Naive thymus-derived CD4-positive, alpha-beta T cell (primary cell): ENCODE measurements around the gene AKNAD1. TPM values are rescaled to one million over a fixed set of nuclear protein-coding genes. Genes with fewer than 3 reads are reported as not detected.

ENCODE experiments used
- ATAC-seq: fragments of 150-1000 bp; cut with Tn5 transposase; 2 replicates; pipeline ENCODE4 v1.10.0; 2021; ENCODE audit warnings: mild to moderate bottlenecking, moderate library complexity
- CTCF ChIA-PET: fragments of 350-600 bp; sonication (Branson Sonifier 250); formaldehyde crosslinking; loops from one replicate; lab custom pipeline; 2021; ENCODE audit warnings: antibody characterized with exemption; lab: Charles Lee
- POLR2A ChIA-PET: fragments of 350-600 bp; sonication (Branson Sonifier 250); formaldehyde crosslinking; loops from one replicate; lab custom pipeline; 2021; ENCODE audit warnings: antibody characterized with exemption, inconsistent platforms; lab: Charles Lee
- DNase-seq, 9 donors: peaks; one replicate each; pipeline versions ENCODE4 v3.0.0 to v3.0.0-alpha.2; 2020 to 2022; ENCODE audit warnings: mixed read lengths in 1 of 9
- H3K27ac ChIP-seq: one replicate; pipeline ENCODE4 v1.7.0; 2013; ENCODE audit warnings: mild to moderate bottlenecking, low read depth, low read length, moderate library complexity
- H3K27me3 ChIP-seq, 2 donors: one replicate each; pipeline ENCODE4 v1.7.0; 2013; ENCODE audit warnings: low read length in 2 of 2, mild to moderate bottlenecking in 2 of 2, moderate library complexity in 2 of 2; ENCODE audit not compliant: control insufficient read depth in 2 of 2, insufficient read depth in 2 of 2
- H3K36me3 ChIP-seq, 3 experiments: 1 replicate in 2 of 3; 2 replicates in 1 of 3; pipeline ENCODE4 v1.7.0; 2013; ENCODE audit warnings: low read length in 3 of 3, mild to moderate bottlenecking in 3 of 3, moderate library complexity in 1 of 3; ENCODE audit not compliant: insufficient read depth in 3 of 3, control insufficient read depth in 2 of 3
- H3K4me1 ChIP-seq, 2 donors: one replicate each; pipeline ENCODE4 v1.7.0; 2013; ENCODE audit warnings: low read length in 2 of 2, mild to moderate bottlenecking in 2 of 2, moderate library complexity in 1 of 2; ENCODE audit not compliant: control insufficient read depth in 2 of 2, insufficient read depth in 2 of 2
- H3K4me3 ChIP-seq: 2 replicates; pipeline ENCODE4 v1.7.0; 2013; ENCODE audit warnings: mild to moderate bottlenecking, low read length
- H3K9me3 ChIP-seq, 3 experiments: 1 replicate in 2 of 3; 2 replicates in 1 of 3; pipeline ENCODE4 v1.7.0; 2013; ENCODE audit warnings: low read length in 3 of 3; ENCODE audit not compliant: control insufficient read depth in 2 of 3
- H3K27ac Mint-ChIP-seq, 9 donors: one replicate each; pipeline ENCODE4 v1.8.0; 2020 to 2022; ENCODE audit warnings: mixed read lengths in 9 of 9, mild to moderate bottlenecking in 8 of 9, moderate library complexity in 5 of 9, inconsistent platforms in 2 of 9
- H3K27me3 Mint-ChIP-seq, 5 donors: one replicate each; pipeline ENCODE4 v1.8.0; 2021 to 2022; ENCODE audit warnings: mixed read lengths in 5 of 5, mild to moderate bottlenecking in 1 of 5
- H3K36me3 Mint-ChIP-seq, 5 donors: one replicate each; pipeline ENCODE4 v1.8.0; 2020 to 2022; ENCODE audit warnings: mixed read lengths in 5 of 5, mild to moderate bottlenecking in 3 of 5, inconsistent platforms in 1 of 5
- H3K4me1 Mint-ChIP-seq, 7 donors: one replicate each; pipeline ENCODE4 v1.8.0; 2020 to 2022; ENCODE audit warnings: mixed read lengths in 7 of 7, mild to moderate bottlenecking in 3 of 7, inconsistent platforms in 1 of 7
- H3K4me3 Mint-ChIP-seq, 10 donors: one replicate each; pipeline ENCODE4 v1.8.0; 2020 to 2022; ENCODE audit warnings: mild to moderate bottlenecking in 10 of 10, mixed read lengths in 10 of 10, moderate library complexity in 6 of 10, inconsistent platforms in 2 of 10
- H3K9me3 Mint-ChIP-seq, 11 donors: one replicate each; pipeline ENCODE4 v1.8.0; 2020 to 2022; ENCODE audit warnings: mixed read lengths in 11 of 11, mild to moderate bottlenecking in 4 of 11, inconsistent platforms in 1 of 11, moderate library complexity in 1 of 11
- intact Hi-C, 2 donors: fragments of 100-400 bp; cut with micrococcal nuclease; formaldehyde crosslinking; loops; one replicate each; pipeline ENCODE4 v1.15.1; 2023
- polyA plus RNA-seq, 2 donors: library from polyadenylated mRNA; unstranded; fragments of 300-500 nt; fragmentation: Illumina TruSeq; gene quantifications; one replicate each; pipeline ENCODE4 v1.2.3, GENCODE V29; 2021
- total RNA-seq, 6 experiments: library from RNA in 5 of 6; stranded (reverse) in 5 of 6; gene quantifications; 1 replicate in 5 of 6; 2 replicates in 1 of 6; pipeline ENCODE4 v1.2.3 and lab custom pipeline; 2021 to 2026

The AKNAD1 gene
- total and polyA plus RNA-seq, 7 experiments from 2014 or later = not detected

GRCh38 chr1:108858230-108858950 lies 1.5 kb upstream of the AKNAD1 start:
- DNase-seq = no peak

GRCh38 chr1:108854221-108855019 lies 2.5 kb downstream of the AKNAD1 start:
- POLR2A ChIA-PET = no interaction called here
- Mint-ChIP-seq H3K4me3 (no peak overlapping the region), H3K9me3 (peaks cover 0 to 2% (median 0%) of the 10 kb centered on the region in 11 donors), H3K36me3 (peaks cover 0 to 3% (median 0%) of the 10 kb centered on the region in 5 donors), H3K27me3 (peaks cover 7 to 52% (median 19%) of the 10 kb centered on the region in 5 donors), H3K4me1 (peaks cover 6 to 22% (median 14%) of the 10 kb centered on the region in 7 donors), H3K27ac (peak overlapping the region in 1 of 9 donors; percentile 41)
- Histone ChIP-seq H3K27ac (no peak overlapping the region), H3K27me3 (no peaks in the 10 kb centered on the region), H3K36me3 (no peaks in the 10 kb centered on the region), H3K4me3 (no peak overlapping the region), H3K4me1 (no peaks in the 10 kb centered on the region), H3K9me3 (no peaks in the 10 kb centered on the region)
- intact Hi-C loops = no loop called here
- DNase-seq (no peak), ATAC-seq (no peak)
- CTCF ChIA-PET = no interaction called here

More at GRCh38 chr1:108858230-108858950, 1.5 kb upstream of the AKNAD1 start:
- Histone ChIP-seq H3K27me3 (no peaks in the 10 kb centered on the region), H3K4me1 (no peaks in the 10 kb centered on the region), H3K4me3 (no peak overlapping the region), H3K9me3 (no peaks in the 10 kb centered on the region), H3K36me3 (no peaks in the 10 kb centered on the region), H3K27ac (no peak overlapping the region)
- Mint-ChIP-seq H3K4me1 (peaks cover 0 to 14% (median 7%) of the 10 kb centered on the region in 7 donors), H3K36me3 (peaks cover 0 to 2% (median 0%) of the 10 kb centered on the region in 5 donors), H3K27me3 (peaks cover 8 to 39% (median 28%) of the 10 kb centered on the region in 5 donors), H3K4me3 (peak overlapping the region in 1 of 10 donors; percentile 8), H3K27ac (peak overlapping the region in 1 of 9 donors; percentile 9), H3K9me3 (peaks cover 0 to 2% (median 0%) of the 10 kb centered on the region in 11 donors)
- no peak for ATAC-seq
- POLR2A ChIA-PET = interaction anchor here (0.6 to 1.0 kb wide), 2 partner anchors 46 to 67 kb away, joined by 5 to 6 read pairs; no protein-coding TSS in a partner anchor
- CTCF ChIA-PET = interaction anchor here (0.7 kb wide), 1 partner anchor 10 kb away, joined by 3 read pairs; no protein-coding TSS in a partner anchor
- intact Hi-C loops = no loop called here

GRCh38 chr1:108852221-108852975 lies 4.5 kb downstream of the AKNAD1 start:
- no peak overlapping the region for H3K27ac Mint-ChIP-seq
- CTCF ChIA-PET = interaction anchor here (1.5 kb wide), 1 partner anchor 23 kb away, joined by 5 read pairs; no protein-coding TSS in a partner anchor

GRCh38 chr1:108851567-108851966 lies 5.3 kb downstream of the AKNAD1 start:
- H3K27ac ChIP-seq = no peak overlapping the region
- Mint-ChIP-seq H3K4me3 (no peak overlapping the region), H3K36me3 (peaks cover 0 to 3% (median 0%) of the 10 kb centered on the region in 5 donors), H3K4me1 (peaks cover 4 to 16% (median 7%) of the 10 kb centered on the region in 7 donors), H3K9me3 (peaks cover 0 to 2% (median 0%) of the 10 kb centered on the region in 11 donors), H3K27ac (no peak overlapping the region), H3K27me3 (peaks cover 7 to 40% (median 17%) of the 10 kb centered on the region in 5 donors)
- ATAC-seq (no peak), DNase-seq (no peak)
- H3K9me3 ChIP-seq = no peaks in the 10 kb centered on the region
- H3K27me3 ChIP-seq = no peaks in the 10 kb centered on the region
- intact Hi-C loops = no loop called here
- H3K36me3 ChIP-seq = no peaks in the 10 kb centered on the region
- H3K4me1 ChIP-seq = no peaks in the 10 kb centered on the region
- POLR2A ChIA-PET = interaction anchor here (0.6 kb wide), 2 partner anchors 51 to 53 kb away, joined by 3 read pairs; no protein-coding TSS in a partner anchor
- CTCF ChIA-PET = interaction anchor here (1.5 kb wide), 1 partner anchor 22 kb away, joined by 5 read pairs; no protein-coding TSS in a partner anchor
- no peak overlapping the region for H3K4me3 ChIP-seq

More at GRCh38 chr1:108852221-108852975, 4.5 kb downstream of the AKNAD1 start:
- H3K27ac ChIP-seq = no peak overlapping the region
- peaks cover 4 to 16% (median 7%) of the 10 kb centered on the region in 7 donors for H3K4me1 Mint-ChIP-seq
- peaks cover 0 to 3% (median 0%) of the 10 kb centered on the region in 5 donors for H3K36me3 Mint-ChIP-seq
- ATAC-seq (peak; percentile 51), DNase-seq (no peak)
- H3K9me3 Mint-ChIP-seq = peaks cover 0 to 2% (median 0%) of the 10 kb centered on the region in 11 donors
- POLR2A ChIA-PET = no interaction called here
- H3K9me3 ChIP-seq = no peaks in the 10 kb centered on the region
- no peaks in the 10 kb centered on the region for H3K27me3 ChIP-seq
- intact Hi-C loops = no loop called here
- H3K36me3 ChIP-seq = no peaks in the 10 kb centered on the region
- no peak overlapping the region for H3K4me3 ChIP-seq
- peak overlapping the region in 1 of 10 donors; percentile 40 for H3K4me3 Mint-ChIP-seq
- H3K4me1 ChIP-seq = no peaks in the 10 kb centered on the region
- H3K27me3 Mint-ChIP-seq = peaks cover 7 to 44% (median 19%) of the 10 kb centered on the region in 5 donors

- intact Hi-C loops = no loop called here
Measured at GRCh38 chr1:108850929-108851328, 6.0 kb downstream of the AKNAD1 start.

More at GRCh38 chr1:108850929-108851328, 6.0 kb downstream of the AKNAD1 start:
- H3K9me3 Mint-ChIP-seq = peaks cover 0 to 1% (median 0%) of the 10 kb centered on the region in 11 donors
- POLR2A ChIA-PET = interaction anchor here (0.6 kb wide), 2 partner anchors 52 kb away, joined by 3 read pairs; no protein-coding TSS in a partner anchor
- H3K27ac Mint-ChIP-seq = no peak overlapping the region
- Histone ChIP-seq H3K4me3 (no peak overlapping the region), H3K27ac (no peak overlapping the region), H3K36me3 (no peaks in the 10 kb centered on the region), H3K9me3 (no peaks in the 10 kb centered on the region), H3K4me1 (no peaks in the 10 kb centered on the region), H3K27me3 (no peaks in the 10 kb centered on the region)
- peaks cover 7 to 36% (median 14%) of the 10 kb centered on the region in 5 donors for H3K27me3 Mint-ChIP-seq
- CTCF ChIA-PET = interaction anchor here (1.5 kb wide), 1 partner anchor 22 kb away, joined by 5 read pairs; no protein-coding TSS in a partner anchor
- no peak for ATAC-seq
- peaks cover 4 to 16% (median 7%) of the 10 kb centered on the region in 7 donors for H3K4me1 Mint-ChIP-seq
- DNase-seq = no peak
- H3K36me3 Mint-ChIP-seq = peaks cover 0 to 3% (median 0%) of the 10 kb centered on the region in 5 donors
- no peak overlapping the region for H3K4me3 Mint-ChIP-seq
